Measurements from ENCODE around the gene TBC1D14.

GRCh38 chr4:6968496-6968895 lies 58.9 kb downstream of the TBC1D14 start:
- no peak for TF ChIP-seq POLR2A (IDR thresholded peaks at IDR 0.05)
- no peak for TF ChIP-seq CTCF (IDR thresholded peaks at IDR 0.05)

Measured in heart left ventricle (tissue), 13 donors.